IMR-90 (cell line): ENCODE results near the gene PHOX2A. TPM values are rescaled to one million over a fixed set of nuclear protein-coding genes. Genes with fewer than 3 reads are reported as not detected.
A peak's percentile ranks its signal among the peaks of the same experiment; 100 is the strongest.

ENCODE experiments used
- ATAC-seq: fragments of 200-7000 bp; cut with Tn5 transposase; 2 replicates; pipeline ENCODE4 v1.9.1; 2020; ENCODE audit warnings: low read depth, mild to moderate bottlenecking, moderate library complexity
- BruUV-seq: library from RNA; stranded (reverse); fragments of 400-500 nt; replicated peaks from 2 replicates; lab custom pipeline; 2021; lab: Mats Ljungman, UMichigan
- CTCF ChIA-PET: fragments of 300-600 bp; formaldehyde crosslinking; extraction: SDS; loops from one replicate; lab custom pipeline; 2021; ENCODE audit warnings: antibody characterized with exemption; lab: Yijun Ruan, JAX
- POLR2A ChIA-PET: fragments of 300-600 bp; sonication (Branson Sonifier 250); formaldehyde crosslinking; loops from one replicate; lab custom pipeline; 2022; ENCODE audit warnings: antibody characterized with exemption; ENCODE audit not compliant: unreplicated experiment; lab: Charles Lee
- DNase-seq: peaks from one replicate; pipeline ENCODE4 v3.0.0; 2013
- H2AFZ ChIP-seq: replicated peaks from 2 replicates; pipeline ENCODE3; 2013; ENCODE audit warnings: low read length, mild to moderate bottlenecking; ENCODE audit not compliant: poor library complexity
- H2AK5ac ChIP-seq: 2 replicates; pipeline ENCODE4 v1.6.1; 2013; ENCODE audit warnings: low read depth, low read length, inconsistent platforms
- H2AK9ac ChIP-seq: replicated peaks from 2 replicates; pipeline ENCODE3; 2013; ENCODE audit warnings: mild to moderate bottlenecking, low read depth, low read length, moderate library complexity; ENCODE audit not compliant: poor library complexity
- H2BK120ac ChIP-seq: 2 replicates; pipeline ENCODE4 v1.6.1; 2013; ENCODE audit warnings: low read depth, low read length, inconsistent platforms
- H2BK15ac ChIP-seq: 3 replicates; pipeline ENCODE4 v1.6.1; 2013; ENCODE audit warnings: low read depth, low read length, inconsistent platforms
- H2BK20ac ChIP-seq: 2 replicates; pipeline ENCODE4 v1.6.1; 2013; ENCODE audit warnings: low read depth, mild to moderate bottlenecking, inconsistent platforms, low read length, moderate library complexity
- H2BK5ac ChIP-seq: 2 replicates; pipeline ENCODE4 v1.6.1; 2013; ENCODE audit warnings: mild to moderate bottlenecking, low read depth, low read length, inconsistent platforms; ENCODE audit not compliant: poor library complexity, severe bottlenecking
- H3K14ac ChIP-seq: replicated peaks from 2 replicates; pipeline ENCODE4 v1.6.1; 2013; ENCODE audit warnings: low read depth, low read length, inconsistent platforms
- H3K18ac ChIP-seq: 2 replicates; pipeline ENCODE4 v1.6.1; 2013; ENCODE audit warnings: low read depth, low read length, control low read depth
- H3K23ac ChIP-seq: 2 replicates; pipeline ENCODE4 v1.6.1; 2013; ENCODE audit warnings: low read depth, low read length, inconsistent platforms
- H3K27ac ChIP-seq: 2 replicates; pipeline ENCODE4 v1.5.1; 2013; ENCODE audit warnings: mild to moderate bottlenecking, control low read depth, low read length; ENCODE audit not compliant: insufficient read depth
- H3K27me3 ChIP-seq: 2 replicates; pipeline ENCODE4 v1.6.1; 2013; ENCODE audit warnings: low read length; ENCODE audit not compliant: control insufficient read depth, insufficient read depth
- H3K36me3 ChIP-seq: 2 replicates; pipeline ENCODE4 v1.6.1; 2013; ENCODE audit warnings: low read length, mixed read lengths; ENCODE audit not compliant: control insufficient read depth, insufficient read depth
- H3K4ac ChIP-seq: 2 replicates; pipeline ENCODE4 v1.6.1; 2013; ENCODE audit warnings: low read depth, low read length, inconsistent platforms
- H3K4me1 ChIP-seq: 2 replicates; pipeline ENCODE4 v1.6.1; 2013; ENCODE audit warnings: low read length, mixed read lengths; ENCODE audit not compliant: control insufficient read depth, insufficient read depth
- H3K4me2 ChIP-seq: 2 replicates; pipeline ENCODE4 v1.6.1; 2013; ENCODE audit warnings: low read depth, mild to moderate bottlenecking, control low read depth, low read length, moderate library complexity
- H3K4me3 ChIP-seq: 2 replicates; pipeline ENCODE4 v1.5.1; 2013; ENCODE audit warnings: low read depth, mild to moderate bottlenecking, control low read depth, low read length, moderate library complexity; ENCODE audit not compliant: insufficient read depth
- H3K56ac ChIP-seq: 2 replicates; pipeline ENCODE4 v1.6.1; 2013; ENCODE audit warnings: low read length, inconsistent platforms; ENCODE audit not compliant: insufficient read depth; ENCODE audit errors: extremely low read depth
- H3K79me1 ChIP-seq, 2 experiments: 2 replicates each; pipeline ENCODE4 v1.6.1; 2013; ENCODE audit warnings: low read length in 2 of 2, inconsistent platforms in 1 of 2, low read depth in 1 of 2
- H3K9ac ChIP-seq: 2 replicates; pipeline ENCODE4 v1.6.1; 2013; ENCODE audit warnings: low read depth, low read length, control low read depth
- H3K9me1 ChIP-seq: 2 replicates; pipeline ENCODE4 v1.6.1; 2013; ENCODE audit warnings: low read length, inconsistent platforms; ENCODE audit not compliant: insufficient read depth
- H3K9me3 ChIP-seq: 2 replicates; pipeline ENCODE4 v1.6.1; 2013; ENCODE audit warnings: low read length; ENCODE audit not compliant: control insufficient read depth, insufficient read depth
- H4K20me1 ChIP-seq: 2 replicates; pipeline ENCODE4 v1.6.1; 2013; ENCODE audit warnings: low read length, inconsistent platforms; ENCODE audit not compliant: insufficient read depth
- H4K5ac ChIP-seq: 2 replicates; pipeline ENCODE4 v1.6.1; 2013; ENCODE audit warnings: mild to moderate bottlenecking, low read depth, low read length, control low read depth
- H4K8ac ChIP-seq, 2 experiments: 2 replicates each; pipeline ENCODE4 v1.6.1; 2013; ENCODE audit warnings: low read depth in 2 of 2, low read length in 2 of 2, control low read depth in 1 of 2, inconsistent platforms in 1 of 2
- H4K91ac ChIP-seq: 2 replicates; pipeline ENCODE4 v1.6.1; 2013; ENCODE audit warnings: low read depth, low read length, inconsistent platforms; ENCODE audit not compliant: insufficient read depth
- BHLHE40 ChIP-seq: fragments of 150-350 bp; IDR thresholded peaks from 2 replicates; pipeline ENCODE4 v1.6.1; 2016; ENCODE audit warnings: mild to moderate bottlenecking, low read depth, low read length
- CEBPB ChIP-seq: IDR thresholded peaks from 2 replicates; pipeline ENCODE4 v1.6.1; 2012; ENCODE audit warnings: low read depth, low read length, improper control_type of control experiment
- CHD1 ChIP-seq: IDR thresholded peaks from 2 replicates; pipeline ENCODE4 v1.6.1; 2012; ENCODE audit warnings: low read depth, low read length, improper control_type of control experiment
- ELK1 ChIP-seq: fragments of 150-350 bp; IDR thresholded peaks from 2 replicates; pipeline ENCODE4 v1.6.1; 2016; ENCODE audit warnings: low read depth, mild to moderate bottlenecking, low read length, moderate library complexity, borderline replicate concordance
- FOS ChIP-seq: fragments of 150-350 bp; IDR thresholded peaks from 2 replicates; pipeline ENCODE4 v1.6.1; 2016; ENCODE audit warnings: low read depth, low read length
- MAFK ChIP-seq: IDR thresholded peaks from 2 replicates; pipeline ENCODE4 v1.6.1; 2012; ENCODE audit warnings: low read depth, low read length, improper control_type of control experiment
- MAZ ChIP-seq: IDR thresholded peaks from 2 replicates; pipeline ENCODE4 v1.6.1; 2012; ENCODE audit warnings: low read depth, mild to moderate bottlenecking, low read length, improper control_type of control experiment, moderate library complexity, borderline replicate concordance
- MXI1 ChIP-seq: IDR thresholded peaks from 2 replicates; pipeline ENCODE4 v1.6.1; 2012; ENCODE audit warnings: low read depth, mild to moderate bottlenecking, low read length, moderate library complexity, borderline replicate concordance
- NFE2L2 ChIP-seq: fragments of 150-350 bp; IDR thresholded peaks from 2 replicates; pipeline ENCODE4 v1.6.1; 2016; ENCODE audit warnings: low read depth, mild to moderate bottlenecking, low read length
- POLR2A ChIP-seq: IDR thresholded peaks from 2 replicates; pipeline ENCODE4 v1.6.1; 2012; ENCODE audit warnings: mild to moderate bottlenecking, low read depth, low read length
- RAD21 ChIP-seq: IDR thresholded peaks from 2 replicates; pipeline ENCODE4 v1.6.1; 2012; ENCODE audit warnings: low read length, improper control_type of control experiment
- RCOR1 ChIP-seq: IDR thresholded peaks from 2 replicates; pipeline ENCODE4 v1.6.1; 2012; ENCODE audit warnings: mild to moderate bottlenecking, low read length, improper control_type of control experiment; ENCODE audit not compliant: insufficient replicate concordance
- SMC3 ChIP-seq: fragments of 150-350 bp; IDR thresholded peaks from 2 replicates; pipeline ENCODE4 v1.6.1; 2016; ENCODE audit warnings: low read depth, mild to moderate bottlenecking, antibody characterized with exemption, low read length, moderate library complexity
- WGBS, 2 experiments: methylation state at CpG; one replicate each; pipeline versions ENCODE4 v1.1.5 to v1.1.7; 2013; ENCODE audit warnings: missing lambda C conversion rate in 2 of 2; ENCODE audit not compliant: insufficient read length in 1 of 2; ENCODE audit errors: extremely low coverage in 2 of 2; 5-methylcytosine and 5-hydroxymethylcytosine counted together
- dilution Hi-C: fragments of 300-500 bp; cut with HindIII; formaldehyde crosslinking; loops from one replicate; pipeline ENCODE4 v1.14.3; 2018; ENCODE audit warnings: low sequenced_read_pairs; ENCODE audit not compliant: unreplicated experiment
- in situ Hi-C: fragments of 300-500 bp; cut with MboI; formaldehyde crosslinking; loops from 3 replicates; pipeline ENCODE4 v1.14.3; 2019; ENCODE audit warnings: low sequenced_read_pairs, inconsistent platforms, mixed read lengths
- intact Hi-C: fragments of 100-400 bp; cut with micrococcal nuclease; formaldehyde crosslinking; loops from 2 replicates; pipeline ENCODE4 v1.10.0; 2022
- polyA plus RNA-seq, 3 experiments: library from polyadenylated mRNA; depleted of rRNA; stranded (reverse); fragments of >200 nt; gene quantifications; 2 replicates each; pipeline ENCODE4 v1.2.3, GENCODE V29; 2012; ENCODE audit warnings: low replicate concordance in 1 of 3
- total RNA-seq: library from RNA; depleted of rRNA; stranded (reverse); fragments of >200 nt; gene quantifications from 2 replicates; pipeline ENCODE4 v1.2.3, GENCODE V29; 2012
- TF ChIP-seq, protein P1 (sequence below): fragments of 150-350 bp; IDR thresholded peaks from 2 replicates; pipeline ENCODE4 v1.6.1; 2017; ENCODE audit warnings: mild to moderate bottlenecking, antibody characterized with exemption, low read length, low read depth
- TF ChIP-seq, protein P2 (sequence below): conservative IDR thresholded peaks from 2 replicates; pipeline ENCODE4 v1.5.1; 2012; ENCODE audit warnings: mild to moderate bottlenecking, low read depth, low read length, improper control_type of control experiment

Gene PHOX2A
- total and polyA plus RNA-seq, 2 of the 4 experiments (the other 2 are of a cell fraction), result not detected

GRCh38 chr11:72232260-72233055 is 11.5 kb downstream of the PHOX2A start:
- Histone ChIP-seq H3K4ac (no peak overlapping the region), H4K5ac (no peak overlapping the region), H3K23ac (no peak overlapping the region), H3K79me1 (peaks cover 15 to 62% of the 10 kb centered on the region in 2 experiments), H3K27ac (no peak overlapping the region), H2BK15ac (no peak overlapping the region), H4K91ac (no peak overlapping the region), H4K8ac (no peak overlapping the region), H2BK20ac (no peak overlapping the region), H2AK5ac (no peak overlapping the region), H2BK120ac (no peak overlapping the region), H3K4me3 (no peak overlapping the region), H2BK5ac (no peak overlapping the region), H3K18ac (no peak overlapping the region), H3K4me2 (no peak overlapping the region), H3K9me3 (no peaks in the 10 kb centered on the region), H3K36me3 (peaks cover 94% of the 10 kb centered on the region), H3K4me1 (peaks cover under 1% of the 10 kb centered on the region; the same call in 1 of the 2 replicates), H2AK9ac (peak overlapping the region; percentile 20), H2AFZ (no peak overlapping the region), H3K14ac (no peak overlapping the region), H4K20me1 (peaks cover 72% of the 10 kb centered on the region), H3K27me3 (no peaks in the 10 kb centered on the region), H3K56ac (no peak overlapping the region), H3K9ac (no peak overlapping the region), H3K9me1 (no peaks in the 10 kb centered on the region; the same call in 1 of the 2 replicates)
- 90% methylated on average over 8 of the region's 18 CpGs; no CpG with 5 or more reads in 1 of the 2 experiments for WGBS, 2 experiments
- dilution Hi-C loops, result no loop called here
- in situ Hi-C loops, result no loop called here
- ChIA-PET POLR2A (no interaction called here), CTCF (no interaction called here)
- TSS peak; percentile 39 for BruUV-seq
- DNase-seq, result no peak
- TF ChIP-seq RCOR1, result no peak
- no peak for TF ChIP-seq NFE2L2
- TF ChIP-seq CHD1, result no peak
- no peak for TF ChIP-seq FOS
- TF ChIP-seq CEBPB, result no peak
- no peak for TF ChIP-seq BHLHE40
- TF ChIP-seq ELK1, result no peak
- no peak for TF ChIP-seq SMC3
- TF ChIP-seq, protein P1, sequence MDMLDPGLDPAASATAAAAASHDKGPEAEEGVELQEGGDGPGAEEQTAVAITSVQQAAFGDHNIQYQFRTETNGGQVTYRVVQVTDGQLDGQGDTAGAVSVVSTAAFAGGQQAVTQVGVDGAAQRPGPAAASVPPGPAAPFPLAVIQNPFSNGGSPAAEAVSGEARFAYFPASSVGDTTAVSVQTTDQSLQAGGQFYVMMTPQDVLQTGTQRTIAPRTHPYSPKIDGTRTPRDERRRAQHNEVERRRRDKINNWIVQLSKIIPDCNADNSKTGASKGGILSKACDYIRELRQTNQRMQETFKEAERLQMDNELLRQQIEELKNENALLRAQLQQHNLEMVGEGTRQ, result no peak
- no peak for TF ChIP-seq POLR2A
- no peak for TF ChIP-seq RAD21
- TF ChIP-seq, protein P2, sequence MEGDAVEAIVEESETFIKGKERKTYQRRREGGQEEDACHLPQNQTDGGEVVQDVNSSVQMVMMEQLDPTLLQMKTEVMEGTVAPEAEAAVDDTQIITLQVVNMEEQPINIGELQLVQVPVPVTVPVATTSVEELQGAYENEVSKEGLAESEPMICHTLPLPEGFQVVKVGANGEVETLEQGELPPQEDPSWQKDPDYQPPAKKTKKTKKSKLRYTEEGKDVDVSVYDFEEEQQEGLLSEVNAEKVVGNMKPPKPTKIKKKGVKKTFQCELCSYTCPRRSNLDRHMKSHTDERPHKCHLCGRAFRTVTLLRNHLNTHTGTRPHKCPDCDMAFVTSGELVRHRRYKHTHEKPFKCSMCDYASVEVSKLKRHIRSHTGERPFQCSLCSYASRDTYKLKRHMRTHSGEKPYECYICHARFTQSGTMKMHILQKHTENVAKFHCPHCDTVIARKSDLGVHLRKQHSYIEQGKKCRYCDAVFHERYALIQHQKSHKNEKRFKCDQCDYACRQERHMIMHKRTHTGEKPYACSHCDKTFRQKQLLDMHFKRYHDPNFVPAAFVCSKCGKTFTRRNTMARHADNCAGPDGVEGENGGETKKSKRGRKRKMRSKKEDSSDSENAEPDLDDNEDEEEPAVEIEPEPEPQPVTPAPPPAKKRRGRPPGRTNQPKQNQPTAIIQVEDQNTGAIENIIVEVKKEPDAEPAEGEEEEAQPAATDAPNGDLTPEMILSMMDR, result no peak
- no peak for TF ChIP-seq MAZ
- no peak for TF ChIP-seq MXI1
- no peak for TF ChIP-seq MAFK
- no peak for ATAC-seq
- intact Hi-C loops, result no loop called here
